CD4-positive, alpha-beta T cell (primary cell): Measurements from ENCODE around the gene CACNA1G. TPM values are rescaled to one million over a fixed set of nuclear protein-coding genes. Genes with fewer than 3 reads are reported as not detected.

ENCODE experiments used
- ATAC-seq: fragments of 200-7000 bp; cut with Tn5 transposase; one replicate; pipeline ENCODE4 v1.10.0; 2022; ENCODE audit warnings: mild to moderate bottlenecking; ENCODE audit not compliant: poor library complexity
- CTCF ChIA-PET: fragments of 350-600 bp; sonication (Branson Sonifier 250); formaldehyde crosslinking; loops from one replicate; lab custom pipeline; 2021; ENCODE audit warnings: antibody characterized with exemption, inconsistent platforms; lab: Charles Lee
- POLR2A ChIA-PET: fragments of 350-600 bp; sonication (Branson Sonifier 250); formaldehyde crosslinking; loops from one replicate; lab custom pipeline; 2021; ENCODE audit warnings: antibody characterized with exemption, inconsistent platforms; lab: Charles Lee
- DNase-seq, 14 experiments: peaks; one replicate each; pipeline ENCODE4 v3.0.0-alpha.2; 2013 to 2020; ENCODE audit warnings: mixed read lengths in 2 of 14
- H3K27ac ChIP-seq, 2 donors: one replicate each; pipeline versions ENCODE4 v1.5.1 to v1.7.0; 2013; ENCODE audit warnings: low read length in 2 of 2, low read depth in 1 of 2, mild to moderate bottlenecking in 1 of 2
- H3K27me3 ChIP-seq, 2 experiments: 1 replicate in 1 of 2; 2 replicates in 1 of 2; pipeline versions ENCODE4 v1.6.1 to v1.7.0; 2013; ENCODE audit warnings: low read length in 2 of 2, control low read depth in 1 of 2, mild to moderate bottlenecking in 1 of 2, moderate library complexity in 1 of 2; ENCODE audit not compliant: insufficient read depth in 2 of 2, control insufficient read depth in 1 of 2
- H3K36me3 ChIP-seq: one replicate; pipeline ENCODE4 v1.6.1; 2013; ENCODE audit warnings: low read length, control low read depth; ENCODE audit not compliant: insufficient read depth
- H3K4me1 ChIP-seq: one replicate; pipeline ENCODE4 v1.6.1; 2013; ENCODE audit warnings: low read length, control low read depth; ENCODE audit not compliant: insufficient read depth
- H3K4me3 ChIP-seq: one replicate; pipeline ENCODE4 v1.5.1; 2013; ENCODE audit warnings: mild to moderate bottlenecking, low read length, moderate library complexity
- H3K9me3 ChIP-seq, 2 experiments: 1 replicate in 1 of 2; 2 replicates in 1 of 2; pipeline versions ENCODE4 v1.6.1 to v1.7.0; 2013; ENCODE audit warnings: low read length in 2 of 2, mild to moderate bottlenecking in 2 of 2, control low read depth in 1 of 2, moderate library complexity in 1 of 2; ENCODE audit not compliant: control insufficient read depth in 1 of 2, insufficient read depth in 1 of 2
- H3K27ac Mint-ChIP-seq: one replicate; pipeline ENCODE4 v1.8.0; 2020; ENCODE audit warnings: mixed read lengths
- H3K27me3 Mint-ChIP-seq: one replicate; pipeline ENCODE4 v1.8.0; 2021; ENCODE audit warnings: mixed read lengths
- H3K36me3 Mint-ChIP-seq: one replicate; pipeline ENCODE4 v1.8.0; 2021; ENCODE audit warnings: low read depth, mixed read lengths
- H3K4me1 Mint-ChIP-seq: one replicate; pipeline ENCODE4 v1.8.0; 2021; ENCODE audit warnings: low read depth, mixed read lengths
- H3K4me3 Mint-ChIP-seq: one replicate; pipeline ENCODE4 v1.8.0; 2020; ENCODE audit warnings: mild to moderate bottlenecking, mixed read lengths
- H3K9me3 Mint-ChIP-seq: one replicate; pipeline ENCODE4 v1.8.0; 2020; ENCODE audit warnings: mixed read lengths
- intact Hi-C, 2 experiments: fragments of 100-400 bp; cut with DNase I in 1 of 2; cut with micrococcal nuclease in 1 of 2; formaldehyde crosslinking; loops; one replicate each; pipeline versions ENCODE4 v1.15.1 to v1.9.0; 2023 to 2025; cut with DNase I, micrococcal nuclease
- total RNA-seq, 174 experiments: library from RNA in 2 of 174; stranded (reverse) in 2 of 174; gene quantifications; one replicate each; pipeline ENCODE4 v1.2.3 and lab custom pipeline; 2021 to 2026
- TF ChIP-seq, protein P1 (sequence below): fragments of 200-600 bp; IDR thresholded peaks from one replicate; pipeline ENCODE4 v1.8.0; 2022; ENCODE audit warnings: antibody characterized with exemption, mild to moderate bottlenecking

The CACNA1G gene
- total RNA-seq, 2 experiments from 2014 or later: not detected

DNA sequence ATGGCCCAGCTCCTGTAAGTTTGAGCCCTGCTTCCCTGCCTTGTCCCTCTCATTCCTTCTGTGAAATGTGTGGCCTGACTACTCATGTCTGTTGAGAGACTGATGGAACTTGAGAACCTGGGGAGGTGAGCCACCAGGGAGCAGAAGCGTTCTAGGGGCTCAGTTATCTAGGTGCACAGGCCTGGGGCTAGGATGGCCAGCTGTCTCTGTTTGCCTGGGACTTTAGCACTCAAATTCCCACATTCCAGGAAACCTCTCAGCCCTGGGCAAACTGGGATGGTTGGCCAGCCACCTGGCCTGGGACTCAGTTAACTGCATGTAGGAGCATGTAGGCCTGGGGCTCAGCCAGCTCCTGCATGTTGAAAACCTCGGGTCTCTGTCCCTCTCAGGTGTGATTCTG lies 37.3 kb upstream of the CACNA1G start:
- intact Hi-C loops: no loop called here
- H3K36me3 Mint-ChIP-seq: no peaks in the 10 kb centered on the region
- Histone ChIP-seq H3K4me1 (peaks cover 1% of the 10 kb centered on the region), H3K9me3 (no peaks in the 10 kb centered on the region), H3K27ac (no peak overlapping the region), H3K4me3 (no peak overlapping the region), H3K27me3 (no peaks in the 10 kb centered on the region), H3K36me3 (no peaks in the 10 kb centered on the region)
- no peaks in the 10 kb centered on the region for H3K4me1 Mint-ChIP-seq
- peaks cover under 1% of the 10 kb centered on the region for H3K27me3 Mint-ChIP-seq
- DNase-seq (no peak), ATAC-seq (no peak)
- H3K27ac Mint-ChIP-seq: no peak overlapping the region
- ChIA-PET CTCF (no interaction called here), POLR2A (no interaction called here)
- H3K4me3 Mint-ChIP-seq: no peak overlapping the region
- TF ChIP-seq, protein P1, sequence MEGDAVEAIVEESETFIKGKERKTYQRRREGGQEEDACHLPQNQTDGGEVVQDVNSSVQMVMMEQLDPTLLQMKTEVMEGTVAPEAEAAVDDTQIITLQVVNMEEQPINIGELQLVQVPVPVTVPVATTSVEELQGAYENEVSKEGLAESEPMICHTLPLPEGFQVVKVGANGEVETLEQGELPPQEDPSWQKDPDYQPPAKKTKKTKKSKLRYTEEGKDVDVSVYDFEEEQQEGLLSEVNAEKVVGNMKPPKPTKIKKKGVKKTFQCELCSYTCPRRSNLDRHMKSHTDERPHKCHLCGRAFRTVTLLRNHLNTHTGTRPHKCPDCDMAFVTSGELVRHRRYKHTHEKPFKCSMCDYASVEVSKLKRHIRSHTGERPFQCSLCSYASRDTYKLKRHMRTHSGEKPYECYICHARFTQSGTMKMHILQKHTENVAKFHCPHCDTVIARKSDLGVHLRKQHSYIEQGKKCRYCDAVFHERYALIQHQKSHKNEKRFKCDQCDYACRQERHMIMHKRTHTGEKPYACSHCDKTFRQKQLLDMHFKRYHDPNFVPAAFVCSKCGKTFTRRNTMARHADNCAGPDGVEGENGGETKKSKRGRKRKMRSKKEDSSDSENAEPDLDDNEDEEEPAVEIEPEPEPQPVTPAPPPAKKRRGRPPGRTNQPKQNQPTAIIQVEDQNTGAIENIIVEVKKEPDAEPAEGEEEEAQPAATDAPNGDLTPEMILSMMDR: no peak
- no peaks in the 10 kb centered on the region for H3K9me3 Mint-ChIP-seq

DNA sequence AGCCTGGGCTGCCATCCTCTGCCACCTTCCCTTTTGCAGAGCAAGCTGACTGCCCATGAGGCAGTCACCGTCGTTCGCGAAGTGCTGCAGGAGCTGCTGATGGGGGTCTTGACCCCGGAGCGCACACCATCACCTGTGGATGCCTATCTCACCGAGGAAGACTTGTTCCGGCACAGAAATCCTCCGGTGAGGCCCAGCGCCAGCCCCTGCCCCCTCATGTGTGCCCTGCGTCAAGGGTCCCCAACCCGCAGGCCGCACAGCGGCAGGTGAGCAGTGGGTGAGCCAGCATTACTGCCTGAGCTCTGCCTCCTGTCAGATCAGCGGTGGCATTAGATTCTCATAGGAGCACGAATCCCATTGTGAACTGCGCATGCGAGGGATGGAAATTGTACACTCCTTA lies 35.7 kb upstream of the CACNA1G start:
- Mint-ChIP-seq H3K27ac (no peak overlapping the region), H3K9me3 (no peaks in the 10 kb centered on the region), H3K36me3 (no peaks in the 10 kb centered on the region), H3K4me3 (no peak overlapping the region), H3K4me1 (no peaks in the 10 kb centered on the region), H3K27me3 (peaks cover 17% of the 10 kb centered on the region)
- no peak overlapping the region for H3K27ac ChIP-seq
- no peak for DNase-seq
- peaks cover 6% of the 10 kb centered on the region in 2 experiments for H3K27me3 ChIP-seq
- no peak for ATAC-seq
- no peaks in the 10 kb centered on the region for H3K4me1 ChIP-seq
- ChIA-PET POLR2A (no interaction called here), CTCF (no interaction called here)
- no peaks in the 10 kb centered on the region for H3K36me3 ChIP-seq
- intact Hi-C loops: no loop called here
- no peaks in the 10 kb centered on the region for H3K9me3 ChIP-seq
- no peak overlapping the region for H3K4me3 ChIP-seq
- TF ChIP-seq, protein P1: no peak

DNA sequence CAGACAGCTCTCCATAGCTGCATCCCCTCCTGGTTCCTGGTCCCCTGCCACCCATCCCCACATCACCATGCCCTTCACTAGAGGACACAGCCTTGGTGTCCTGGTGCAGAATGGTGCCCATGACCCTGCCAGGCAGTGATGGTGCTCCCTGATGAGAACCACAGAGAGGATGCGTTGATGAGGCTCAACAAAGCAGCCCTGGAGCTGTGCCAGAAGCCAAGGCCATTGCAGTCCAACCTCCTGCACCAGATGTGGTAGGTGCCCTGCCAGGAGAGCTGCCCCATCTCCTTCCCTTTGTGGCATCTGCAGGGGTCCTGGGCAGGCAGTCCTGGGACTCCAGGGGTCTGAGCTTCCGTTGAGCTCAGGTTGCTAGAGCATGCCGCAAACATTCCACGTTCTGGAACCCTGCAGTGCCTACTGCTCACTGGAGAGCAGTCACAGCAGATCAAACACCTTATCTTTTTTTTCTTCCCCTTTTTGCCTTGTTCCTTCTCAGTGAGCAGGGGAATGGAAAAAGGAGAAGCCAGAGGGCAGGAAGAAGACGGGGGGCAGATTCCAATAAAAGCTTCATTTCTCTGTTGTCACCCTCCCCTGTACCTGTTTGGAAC lies 33.3 kb upstream of the CACNA1G start:
- ATAC-seq (no peak), DNase-seq (no peak)
- Mint-ChIP-seq H3K36me3 (no peaks in the 10 kb centered on the region), H3K4me1 (no peaks in the 10 kb centered on the region), H3K27ac (no peak overlapping the region), H3K4me3 (no peak overlapping the region), H3K9me3 (no peaks in the 10 kb centered on the region), H3K27me3 (peaks cover 41% of the 10 kb centered on the region)
- CTCF ChIA-PET: no interaction called here
- POLR2A ChIA-PET: no interaction called here
- Histone ChIP-seq H3K4me1 (peaks cover 2% of the 10 kb centered on the region), H3K27ac (no peak overlapping the region), H3K36me3 (no peaks in the 10 kb centered on the region), H3K9me3 (peaks cover 0 to 2% of the 10 kb centered on the region in 2 experiments), H3K4me3 (no peak overlapping the region), H3K27me3 (peaks cover 21 to 26% of the 10 kb centered on the region in 2 experiments)
- intact Hi-C loops: no loop called here
- TF ChIP-seq, protein P1: no peak
